Measurements from ENCODE around the gene INTS15.

The INTS15 gene

GRCh38 chr7:6648066-6648814 lies 58.4 kb downstream of the INTS15 start:
- Histone ChIP-seq H3K9ac (ENCODE audit: low read depth, low read length) (no peak overlapping the region), H3K4me3 (ENCODE audit: low read length) (no peak overlapping the region), H3K36me3 (ENCODE audit: insufficient read depth, low read length) (peaks cover 30% of the 10 kb centered on the region), H3K4me1 (ENCODE audit: insufficient read depth, low read length) (no peaks in the 10 kb centered on the region), H3K9me3 (ENCODE audit: insufficient read depth, low read depth, low read length) (no peaks in the 10 kb centered on the region), H3K27me3 (ENCODE audit: insufficient read depth, low read length) (no peaks in the 10 kb centered on the region), H3K27ac (ENCODE audit: low read depth, low read length) (no peak overlapping the region)
- 95% methylated on average over 17 of the region's 17 CpGs for WGBS

GRCh38 chr7:6648815-6649104 lies 58.9 kb downstream of the INTS15 start:
- WGBS: 95% methylated on average over 4 of the region's 5 CpGs
- Histone ChIP-seq H3K4me3 (ENCODE audit: low read length) (no peak overlapping the region), H3K27ac (ENCODE audit: low read depth, low read length) (no peak overlapping the region), H3K4me1 (ENCODE audit: insufficient read depth, low read length) (no peaks in the 10 kb centered on the region), H3K9me3 (ENCODE audit: insufficient read depth, low read depth, low read length) (no peaks in the 10 kb centered on the region), H3K9ac (ENCODE audit: low read depth, low read length) (no peak overlapping the region), H3K36me3 (ENCODE audit: insufficient read depth, low read length) (peaks cover 24% of the 10 kb centered on the region), H3K27me3 (ENCODE audit: insufficient read depth, low read length) (no peaks in the 10 kb centered on the region)

GRCh38 chr7:6649241-6649961 lies 59.6 kb downstream of the INTS15 start:
- Histone ChIP-seq H3K27ac (ENCODE audit: low read depth, low read length) (no peak overlapping the region), H3K9ac (ENCODE audit: low read depth, low read length) (no peak overlapping the region), H3K9me3 (ENCODE audit: insufficient read depth, low read depth, low read length) (no peaks in the 10 kb centered on the region), H3K4me3 (ENCODE audit: low read length) (no peak overlapping the region), H3K4me1 (ENCODE audit: insufficient read depth, low read length) (no peaks in the 10 kb centered on the region), H3K36me3 (ENCODE audit: insufficient read depth, low read length) (peaks cover 22% of the 10 kb centered on the region), H3K27me3 (ENCODE audit: insufficient read depth, low read length) (no peaks in the 10 kb centered on the region)
- 90% methylated on average over 13 of the region's 13 CpGs for whole genome bisulfite sequencing

GRCh38 chr7:6650086-6650485 lies 60.3 kb downstream of the INTS15 start:
- H3K4me3 ChIP-seq (ENCODE audit: low read length): no peak overlapping the region
- no peak overlapping the region for H3K27ac ChIP-seq (ENCODE audit: low read depth, low read length)
- H3K27me3 ChIP-seq (ENCODE audit: insufficient read depth, low read length): no peaks in the 10 kb centered on the region
- peaks cover 15% of the 10 kb centered on the region; the same call in 1 of the 2 replicates for H3K36me3 ChIP-seq (ENCODE audit: insufficient read depth, low read length)
- H3K9me3 ChIP-seq (ENCODE audit: insufficient read depth, low read depth, low read length): no peaks in the 10 kb centered on the region
- 93% methylated on average over 10 of the region's 10 CpGs for WGBS
- H3K4me1 ChIP-seq (ENCODE audit: insufficient read depth, low read length): no peaks in the 10 kb centered on the region
- no peak overlapping the region for H3K9ac ChIP-seq (ENCODE audit: low read depth, low read length)

GRCh38 chr7:6650521-6651011 lies 60.7 kb downstream of the INTS15 start:
- H3K9me3 ChIP-seq (ENCODE audit: insufficient read depth, low read depth, low read length): no peaks in the 10 kb centered on the region

GRCh38 chr7:6651851-6652445 lies 62.1 kb downstream of the INTS15 start:
- Histone ChIP-seq H3K4me3 (ENCODE audit: low read length) (no peak overlapping the region), H3K27me3 (ENCODE audit: insufficient read depth, low read length) (no peaks in the 10 kb centered on the region), H3K9me3 (ENCODE audit: insufficient read depth, low read depth, low read length) (no peaks in the 10 kb centered on the region), H3K36me3 (ENCODE audit: insufficient read depth, low read length) (peaks cover 13% of the 10 kb centered on the region; the same call in 1 of the 2 replicates), H3K9ac (ENCODE audit: low read depth, low read length) (no peak overlapping the region), H3K27ac (ENCODE audit: low read depth, low read length) (no peak overlapping the region), H3K4me1 (ENCODE audit: insufficient read depth, low read length) (no peaks in the 10 kb centered on the region)
- WGBS: 96% methylated on average over 32 of the region's 32 CpGs

More at GRCh38 chr7:6650521-6651011, 60.7 kb downstream of the INTS15 start:
- H3K9ac ChIP-seq (ENCODE audit: low read depth, low read length): no peak overlapping the region
- peaks cover 13% of the 10 kb centered on the region; the same call in 1 of the 2 replicates for H3K36me3 ChIP-seq (ENCODE audit: insufficient read depth, low read length)
- WGBS: 95% methylated on average over 12 of the region's 12 CpGs
- no peak overlapping the region for H3K4me3 ChIP-seq (ENCODE audit: low read length)
- no peaks in the 10 kb centered on the region for H3K27me3 ChIP-seq (ENCODE audit: insufficient read depth, low read length)
- H3K4me1 ChIP-seq (ENCODE audit: insufficient read depth, low read length): no peaks in the 10 kb centered on the region
- no peak overlapping the region for H3K27ac ChIP-seq (ENCODE audit: low read depth, low read length)

- H3K4me1 ChIP-seq (ENCODE audit: insufficient read depth, low read length): no peaks in the 10 kb centered on the region
- H3K9me3 ChIP-seq (ENCODE audit: insufficient read depth, low read depth, low read length): no peaks in the 10 kb centered on the region
- no peak overlapping the region for H3K4me3 ChIP-seq (ENCODE audit: low read length)
- no peak overlapping the region for H3K27ac ChIP-seq (ENCODE audit: low read depth, low read length)
- no peak overlapping the region for H3K9ac ChIP-seq (ENCODE audit: low read depth, low read length)
- peaks cover 13% of the 10 kb centered on the region; the same call in 1 of the 2 replicates for H3K36me3 ChIP-seq (ENCODE audit: insufficient read depth, low read length)
- 97% methylated on average over 75 of the region's 75 CpGs for WGBS
- no peaks in the 10 kb centered on the region for H3K27me3 ChIP-seq (ENCODE audit: insufficient read depth, low read length)
Observed at GRCh38 chr7:6652446-6653011, 62.7 kb downstream of the INTS15 start.

- 98% methylated on average over 146 of the region's 146 CpGs for WGBS
- Histone ChIP-seq H3K27ac (ENCODE audit: low read depth, low read length) (no peak overlapping the region), H3K27me3 (ENCODE audit: insufficient read depth, low read length) (no peaks in the 10 kb centered on the region), H3K36me3 (ENCODE audit: insufficient read depth, low read length) (peaks cover 13% of the 10 kb centered on the region; the same call in 1 of the 2 replicates), H3K4me3 (ENCODE audit: low read length) (no peak overlapping the region), H3K4me1 (ENCODE audit: insufficient read depth, low read length) (no peaks in the 10 kb centered on the region), H3K9ac (ENCODE audit: low read depth, low read length) (no peak overlapping the region), H3K9me3 (ENCODE audit: insufficient read depth, low read depth, low read length) (no peaks in the 10 kb centered on the region)
Observed at GRCh38 chr7:6653071-6654003, 63.5 kb downstream of the INTS15 start.

GRCh38 chr7:6654113-6654841 lies 64.5 kb downstream of the INTS15 start:
- WGBS: 97% methylated on average over 94 of the region's 94 CpGs
- no peaks in the 10 kb centered on the region for H3K9me3 ChIP-seq (ENCODE audit: insufficient read depth, low read depth, low read length)
- no peak overlapping the region for H3K4me3 ChIP-seq (ENCODE audit: low read length)
- H3K27me3 ChIP-seq (ENCODE audit: insufficient read depth, low read length): no peaks in the 10 kb centered on the region
- no peaks in the 10 kb centered on the region for H3K4me1 ChIP-seq (ENCODE audit: insufficient read depth, low read length)
- H3K27ac ChIP-seq (ENCODE audit: low read depth, low read length): no peak overlapping the region
- no peak overlapping the region for H3K9ac ChIP-seq (ENCODE audit: low read depth, low read length)
- H3K36me3 ChIP-seq (ENCODE audit: insufficient read depth, low read length): peaks cover 13% of the 10 kb centered on the region; the same call in 1 of the 2 replicates
